K562 (cell line): ENCODE measurements around the gene BARHL2. TPM values are rescaled to one million over a fixed set of nuclear protein-coding genes. Genes with fewer than 3 reads are reported as not detected.

Source experiments
- ATAC-seq: fragments of 200-7000 bp; cut with Tn5 transposase; 3 replicates; pipeline ENCODE4 v1.9.1; 2020; ENCODE audit warnings: moderate library complexity
- BruUV-seq: library from RNA; stranded (reverse); fragments of 400-500 nt; replicated peaks from 2 replicates; lab custom pipeline; 2021; lab: Mats Ljungman, UMichigan
- CTCF ChIA-PET: fragments of 300-600 bp; formaldehyde crosslinking; extraction: SDS; loops from one replicate; lab custom pipeline; 2021; ENCODE audit warnings: low intra/inter-chr PET ratio; lab: Yijun Ruan, JAX
- POLR2A ChIA-PET: fragments of 300-600, 350-650 bp; sonication (Branson Sonifier 250); formaldehyde crosslinking; extraction: SDS; loops from one replicate; lab custom pipeline; 2021; ENCODE audit warnings: antibody characterized with exemption, inconsistent platforms; lab: Yijun Ruan, JAX
- DNase-seq, 4 experiments: peaks; one replicate each; pipeline versions ENCODE4 v3.0.0 to v3.0.0-alpha.2; 2011 to 2018; ENCODE audit warnings: low spot score in 3 of 4, mixed read lengths in 3 of 4; ENCODE audit errors: extremely low read depth in 1 of 4
- FAIRE-seq: peaks from 2 replicates; lab custom pipeline; 2011; peaks lifted over from hg19 to GRCh38; lab: Jason Lieb, UNC
- H2AFZ ChIP-seq: 2 replicates; pipeline ENCODE4 v1.6.0; 2011; ENCODE audit warnings: low read depth, low read length, control low read depth, inconsistent platforms
- H3K27ac ChIP-seq: fragments of 200-600 bp; 3 replicates; pipeline ENCODE4 v1.8.0; 2011; ENCODE audit warnings: low read depth, mild to moderate bottlenecking, control low read depth, inconsistent platforms, low read length, moderate library complexity, mixed read lengths; ENCODE audit errors: extremely low read depth
- H3K27me3 ChIP-seq, 2 experiments: fragments of 300-600 bp in 1 of 2; 2 replicates in 1 of 2; 3 replicates in 1 of 2; pipeline versions ENCODE4 v1.6.0 to v1.8.0; 2011; ENCODE audit warnings: inconsistent platforms in 2 of 2, low read length in 2 of 2, mild to moderate bottlenecking in 1 of 2, mixed read lengths in 1 of 2, moderate library complexity in 1 of 2; ENCODE audit not compliant: control insufficient read depth in 2 of 2, insufficient read depth in 2 of 2
- H3K36me3 ChIP-seq: fragments of 300-600 bp; 3 replicates; pipeline ENCODE4 v1.8.0; 2011; ENCODE audit warnings: mild to moderate bottlenecking, low read length, inconsistent platforms; ENCODE audit not compliant: control insufficient read depth, insufficient read depth
- H3K4me1 ChIP-seq, 2 experiments: fragments of 200-600 bp in 1 of 2; replicated peaks in 1 of 2; 2 replicates in 1 of 2; 3 replicates in 1 of 2; pipeline versions ENCODE4 v1.5.1 to v1.8.0; 2011; ENCODE audit warnings: inconsistent platforms in 2 of 2, low read length in 2 of 2, mild to moderate bottlenecking in 1 of 2, mixed read lengths in 1 of 2, moderate library complexity in 1 of 2; ENCODE audit not compliant: control insufficient read depth in 2 of 2, insufficient read depth in 2 of 2
- H3K4me2 ChIP-seq: 2 replicates; pipeline ENCODE4 v1.6.1; 2011; ENCODE audit warnings: low read length, control low read depth, inconsistent platforms, mixed read lengths; ENCODE audit not compliant: insufficient read depth
- H3K4me3 ChIP-seq: fragments of 200-600 bp; sonication (generic), shearing (Covaris generic); 2 replicates; pipeline ENCODE4 v1.5.1; 2016; ENCODE audit warnings: control low read depth, inconsistent platforms
- H3K79me2 ChIP-seq: fragments of 200-600 bp; 3 replicates; pipeline ENCODE4 v1.8.0; 2011; ENCODE audit warnings: low read length, inconsistent platforms; ENCODE audit not compliant: control insufficient read depth, insufficient read depth
- H3K9ac ChIP-seq, 2 experiments: 2 replicates each; pipeline versions ENCODE4 v1.6.0 to v1.6.1; 2011; ENCODE audit warnings: low read depth in 2 of 2, low read length in 2 of 2, control low read depth in 1 of 2, inconsistent platforms in 1 of 2, mild to moderate bottlenecking in 1 of 2, mixed read lengths in 1 of 2; ENCODE audit not compliant: insufficient read depth in 1 of 2
- H3K9me1 ChIP-seq: one replicate; pipeline ENCODE4 v1.6.0; 2011; ENCODE audit warnings: inconsistent platforms, mild to moderate bottlenecking, low read length, moderate library complexity; ENCODE audit not compliant: control insufficient read depth, insufficient read depth
- H3K9me3 ChIP-seq: replicated peaks from 2 replicates; pipeline ENCODE4 v1.5.1; 2011; ENCODE audit warnings: low read depth, low read length, inconsistent platforms; ENCODE audit not compliant: control insufficient read depth, insufficient read depth
- H4K20me1 ChIP-seq: replicated peaks from 2 replicates; pipeline ENCODE4 v1.6.1; 2011; ENCODE audit warnings: low read length, inconsistent platforms, mixed read lengths; ENCODE audit not compliant: control insufficient read depth, insufficient read depth
- EGR1 ChIP-seq: fragments of 450-650 bp; conservative IDR thresholded peaks from 2 replicates; pipeline ENCODE4 v1.6.1; 2017; ENCODE audit warnings: mild to moderate bottlenecking
- LARP7 ChIP-seq: fragments of 450-650 bp; IDR thresholded peaks from 2 replicates; pipeline ENCODE4 v1.6.1; 2016
- MCM7 ChIP-seq, 2 experiments: fragments of 450-650 bp; IDR thresholded peaks; 2 replicates each; pipeline ENCODE4 v1.6.1; 2016 to 2018
- MEIS2 ChIP-seq: fragments of 450-650 bp; IDR thresholded peaks from 2 replicates; pipeline ENCODE4 v1.6.1; 2014; ENCODE audit warnings: mild to moderate bottlenecking; ENCODE audit not compliant: partially characterized antibody
- POLR3A ChIP-seq: IDR thresholded peaks from 2 replicates; pipeline ENCODE4 v1.6.1; 2011; ENCODE audit warnings: borderline replicate concordance, mild to moderate bottlenecking, moderate library complexity; ENCODE audit not compliant: insufficient read length, insufficient read depth; ENCODE audit errors: extremely low read depth
- SMARCB1 ChIP-seq: IDR thresholded peaks from 2 replicates; pipeline ENCODE4 v1.6.1; 2011; ENCODE audit warnings: improper control_type of control experiment, low read depth; ENCODE audit not compliant: insufficient read length
- SRSF3 ChIP-seq: fragments of 200-400 bp; formaldehyde crosslinking; IDR thresholded peaks from 2 replicates; pipeline ENCODE4 v1.6.1; 2016; ENCODE audit warnings: mild to moderate bottlenecking, low read length, moderate library complexity; ENCODE audit not compliant: insufficient read depth
- THRAP3 ChIP-seq: fragments of 450-650 bp; IDR thresholded peaks from 2 replicates; pipeline ENCODE4 v1.6.1; 2016; ENCODE audit warnings: mild to moderate bottlenecking, inconsistent platforms, borderline replicate concordance
- UBTF ChIP-seq, 2 experiments: IDR thresholded peaks; 2 replicates each; pipeline ENCODE4 v1.6.1; 2012; ENCODE audit warnings: improper control_type of control experiment in 2 of 2, low read depth in 2 of 2, low read length in 2 of 2, borderline replicate concordance in 1 of 2
- ZBTB34 ChIP-seq: fragments of 250-450 bp; sonication (Bioruptor Pico); IDR thresholded peaks from 2 replicates; pipeline ENCODE4 v1.8.0; 2021; ENCODE audit warnings: mild to moderate bottlenecking, moderate library complexity
- ZNF24 ChIP-seq: fragments of 450-650 bp; IDR thresholded peaks from 2 replicates; pipeline ENCODE4 v1.6.1; 2016
- ZNF324 ChIP-seq: fragments of 250-450 bp; sonication (Bioruptor Pico); IDR thresholded peaks from 2 replicates; pipeline ENCODE4 v1.4.0; 2020; ENCODE audit warnings: mild to moderate bottlenecking
- ZNF695 ChIP-seq: fragments of 450-650 bp; formaldehyde crosslinking; IDR thresholded peaks from 2 replicates; pipeline ENCODE4 v1.4.0; 2020; ENCODE audit warnings: mild to moderate bottlenecking, moderate library complexity
- WGBS: fragments of 100-300 bp; shearing (Covaris generic); methylation state at CpG from one replicate; pipeline ENCODE4 v1.1.6; 2016; ENCODE audit warnings: low coverage, mixed read lengths; ENCODE audit not compliant: insufficient coverage; ENCODE audit errors: missing lambda C conversion rate; 5-methylcytosine and 5-hydroxymethylcytosine counted together
- in situ Hi-C: fragments of 300-500 bp; cut with MboI; formaldehyde crosslinking; loops from 4 replicates; pipeline ENCODE4 v1.15.0; 2018; ENCODE audit warnings: inconsistent platforms, mixed read lengths
- intact Hi-C: fragments of 100-400 bp; cut with micrococcal nuclease; formaldehyde crosslinking; loops from 2 replicates; pipeline ENCODE4 v1.14.2; 2022
- polyA plus RNA-seq, 8 experiments: library from polyadenylated mRNA; depleted of rRNA in 4 of 8; stranded (reverse) in 5 of 8; unstranded in 3 of 8; fragments of >200 nt; fragmentation: Nextera tagmentation in 2 of 8; fragmentation: Illumina TruSeq in 1 of 8; extraction: Ambion mirVana in 2 of 8; extraction: Trizol in 1 of 8; gene quantifications; 2 replicates each; pipeline versions ENCODE4 v1.2.1 to v1.2.3, GENCODE V29; 2011 to 2014; ENCODE audit warnings: inconsistent platforms in 1 of 8, missing spikeins in 1 of 8
- total RNA-seq, 7 experiments: library from RNA; depleted of rRNA in 6 of 7; stranded (reverse); fragments of >200 nt in 6 of 7; fragmentation: Illumina TruSeq in 2 of 7; extraction: Trizol in 2 of 7; gene quantifications; 2 replicates each; pipeline versions ENCODE4 v1.2.1 to v1.2.3, GENCODE V29; 2011 to 2021; ENCODE audit warnings: low replicate concordance in 1 of 7
- TF ChIP-seq, protein P1 (sequence below), 3 experiments: fragments of 200-800 bp in 1 of 3; sonication (Bioruptor generic) in 1 of 3; sonication (generic) in 1 of 3; formaldehyde crosslinking in 1 of 3; IDR thresholded peaks; 2 replicates each; pipeline versions ENCODE4 v1.6.1 to v1.8.0; 2016 to 2022; ENCODE audit warnings: mild to moderate bottlenecking in 2 of 3, missing compliant biosample characterization in 2 of 3, missing genetic modification characterization in 2 of 3, missing genetic modification reagents in 1 of 3

BARHL2 gene
- total and polyA plus RNA-seq, 9 of the 15 experiments (the other 6 are each of a cell fraction or from before 2014, with no cell fraction given) = 0.06 to 0.11 (median 0.09) TPM; not detected in 6

DNA sequence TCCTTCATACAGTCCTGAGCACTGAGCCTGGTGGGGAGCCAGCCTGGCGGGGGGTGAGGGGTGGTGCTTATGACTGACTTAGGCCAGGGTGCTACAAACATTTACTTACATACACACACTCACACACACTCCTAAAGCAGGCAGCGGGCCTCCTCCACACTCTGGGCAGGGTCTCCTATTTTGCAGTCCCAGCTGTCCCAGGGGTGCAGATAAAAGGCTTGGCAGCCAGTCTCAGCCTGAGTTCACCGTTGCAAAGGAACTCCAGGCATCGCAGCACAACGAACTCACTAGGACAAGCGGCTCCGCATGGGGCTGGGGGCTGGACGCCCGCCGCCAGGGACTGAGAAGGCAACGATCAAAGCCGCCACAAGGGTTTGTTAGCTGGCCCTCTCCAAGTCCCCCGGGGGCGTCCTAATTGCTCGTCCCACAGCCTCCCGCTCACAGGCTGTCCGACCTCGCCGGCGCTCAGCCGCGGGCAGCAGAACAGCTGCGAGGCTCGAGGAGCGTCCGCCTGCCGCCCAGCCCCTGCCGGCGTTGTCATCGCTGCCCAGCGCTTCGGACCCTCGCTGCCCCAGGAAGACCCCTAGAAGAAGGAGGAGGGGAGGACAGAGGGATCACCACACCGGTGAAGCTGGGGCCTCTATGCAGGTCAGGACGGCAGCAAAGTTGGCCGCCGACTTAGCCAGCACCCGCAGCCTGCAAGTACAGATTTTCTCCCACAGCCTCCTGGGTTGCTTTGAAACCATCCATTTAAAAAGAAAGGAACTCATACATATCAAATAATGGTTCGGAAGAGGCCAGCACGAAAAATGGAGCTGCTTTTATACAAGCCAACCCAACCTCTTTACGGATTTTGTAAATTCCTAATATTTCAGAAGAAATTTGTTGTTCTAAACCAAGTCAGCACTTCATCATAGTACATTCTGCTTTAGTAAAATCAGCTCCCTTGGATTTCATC, 6.2 kb downstream of the BARHL2 start:
- Histone ChIP-seq H3K36me3 (no peaks in the 10 kb centered on the region), H3K4me2 (no peak overlapping the region), H3K4me3 (no peak overlapping the region), H3K27me3 (peaks cover 76 to 84% of the 10 kb centered on the region in 2 experiments), H3K9ac (no peak overlapping the region), H4K20me1 (no peaks in the 10 kb centered on the region), H3K4me1 (peaks cover 0 to 24% of the 10 kb centered on the region in 2 experiments; a peak in 2 of 5 replicates), H3K9me1 (no peaks in the 10 kb centered on the region), H3K9me3 (no peaks in the 10 kb centered on the region), H3K27ac (no peak overlapping the region), H2AFZ (no peak overlapping the region), H3K79me2 (no peaks in the 10 kb centered on the region)
- BruUV-seq = no TSS peak
- in situ Hi-C loops (no loop called here), intact Hi-C loops (no loop called here)
- no peak for TF ChIP-seq EGR1
- no peak for TF ChIP-seq SRSF3
- TF ChIP-seq, protein P1, sequence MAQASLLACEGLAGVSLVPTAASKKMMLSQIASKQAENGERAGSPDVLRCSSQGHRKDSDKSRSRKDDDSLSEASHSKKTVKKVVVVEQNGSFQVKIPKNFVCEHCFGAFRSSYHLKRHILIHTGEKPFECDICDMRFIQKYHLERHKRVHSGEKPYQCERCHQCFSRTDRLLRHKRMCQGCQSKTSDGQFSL (CRISPR knock-in tag; IDR thresholded peaks at IDR 0.05) = no peak
- TF ChIP-seq, protein P1 (tag; IDR thresholded peaks at IDR 0.05) = no peak
- no peak for TF ChIP-seq UBTF (IDR thresholded peaks at IDR 0.05; ENCODE audit: borderline replicate concordance in 1 of 2, low read depth in 2 of 2, low read length in 2 of 2)
- TF ChIP-seq LARP7 = no peak
- TF ChIP-seq SMARCB1 = no peak
- TF ChIP-seq ZNF324 = no peak
- TF ChIP-seq MCM7 (IDR thresholded peaks at IDR 0.05) = no peak
- no peak for TF ChIP-seq ZNF24
- TF ChIP-seq ZNF695 (CRISPR knock-in tag) = no peak
- TF ChIP-seq THRAP3 = no peak
- TF ChIP-seq MEIS2 = no peak
- TF ChIP-seq POLR3A = no peak
- no peak for TF ChIP-seq ZBTB34 (CRISPR knock-in tag)
- 8% methylated on average over 34 of the region's 41 CpGs for WGBS
- FAIRE-seq = no peak
- ATAC-seq = peak; percentile 16; the same call in 1 of the 3 replicates
- POLR2A ChIA-PET = no interaction called here
- CTCF ChIA-PET = no interaction called here
- DNase-seq = no peak
